Measurements from ENCODE around the gene TBC1D24. TPM values are rescaled to one million over a fixed set of nuclear protein-coding genes. Genes with fewer than 3 reads are reported as not detected.

TBC1D24 gene
- polyA plus RNA-seq, 1 experiment, result 6.0 TPM

GRCh38 chr16:2467528-2468232, 7.2 kb upstream of the TBC1D24 start:
- no peak overlapping the region for H3K27ac ChIP-seq (ENCODE audit: low read depth, low read length)
- no peak for TF ChIP-seq CTCF (IDR thresholded peaks at IDR 0.05; ENCODE audit: low read depth, low read length)
- ChIA-PET CTCF (interaction anchor here (0.8 kb wide), 1 partner anchor 34 kb away, joined by 3 read pairs; no protein-coding TSS in a partner anchor), POLR2A (interaction anchor here (0.6 to 0.7 kb wide), 2 partner anchors 18 to 186 kb away, joined by 3 read pairs; no protein-coding TSS in a partner anchor)
- DNase-seq (ENCODE audit: low read depth, low spot score), result no peak
- no peaks in the 10 kb centered on the region; the same call in 1 of the 2 replicates for H3K9me3 ChIP-seq (ENCODE audit: control insufficient read depth, insufficient read depth, low read length)
- no peaks in the 10 kb centered on the region for H3K27me3 ChIP-seq (ENCODE audit: control insufficient read depth, insufficient read depth, low read length)
- peak overlapping the region; percentile 56 for H3K4me3 ChIP-seq (ENCODE audit: low read depth, low read length)

- no peak for DNase-seq (ENCODE audit: low read depth, low spot score)
- no peak for TF ChIP-seq CTCF (IDR thresholded peaks at IDR 0.05; ENCODE audit: low read depth, low read length)
- POLR2A ChIA-PET, result interaction anchor here (0.6 to 0.7 kb wide), 3 partner anchors 10 to 433 kb away, joined by 3 to 8 read pairs (median 4); no protein-coding TSS in a partner anchor
- CTCF ChIA-PET, result no interaction called here
- Histone ChIP-seq H3K27me3 (ENCODE audit: control insufficient read depth, insufficient read depth, low read length) (no peaks in the 10 kb centered on the region), H3K27ac (ENCODE audit: low read depth, low read length) (no peak overlapping the region), H3K4me3 (ENCODE audit: low read depth, low read length) (peak overlapping the region; percentile 56), H3K9me3 (ENCODE audit: control insufficient read depth, insufficient read depth, low read length) (no peaks in the 10 kb centered on the region; the same call in 1 of the 2 replicates)
These were observed 6.6 kb upstream of the TBC1D24 start for GRCh38 chr16:2468233-2468724.

GRCh38 chr16:2468725-2469398, 6.1 kb upstream of the TBC1D24 start:
- POLR2A ChIA-PET, result interaction anchor here (0.6 to 1.2 kb wide), 4 partner anchors 9 to 433 kb away, joined by 3 to 8 read pairs (median 4); partner anchors contain the start of gene TEDC2
- Histone ChIP-seq H3K9me3 (ENCODE audit: control insufficient read depth, insufficient read depth, low read length) (no peaks in the 10 kb centered on the region; the same call in 1 of the 2 replicates), H3K4me3 (ENCODE audit: low read depth, low read length) (no peak overlapping the region), H3K27ac (ENCODE audit: low read depth, low read length) (no peak overlapping the region), H3K27me3 (ENCODE audit: control insufficient read depth, insufficient read depth, low read length) (no peaks in the 10 kb centered on the region)
- CTCF ChIA-PET, result no interaction called here
- no peak for TF ChIP-seq CTCF (IDR thresholded peaks at IDR 0.05; ENCODE audit: low read depth, low read length)
- DNase-seq (ENCODE audit: low read depth, low spot score), result no peak

- H3K4me3 ChIP-seq (ENCODE audit: low read depth, low read length), result no peak overlapping the region
- no peaks in the 10 kb centered on the region; the same call in 1 of the 2 replicates for H3K9me3 ChIP-seq (ENCODE audit: control insufficient read depth, insufficient read depth, low read length)
- ChIA-PET POLR2A (interaction anchor here (1.1 to 1.2 kb wide), 3 partner anchors 10 to 218 kb away, joined by 3 to 5 read pairs (median 3); partner anchors contain the start of genes ECI1 and TEDC2), CTCF (interaction anchor here (1.3 kb wide), 1 partner anchor 32 kb away, joined by 5 read pairs; no protein-coding TSS in a partner anchor)
- DNase-seq (ENCODE audit: low read depth, low spot score), result no peak
- H3K27me3 ChIP-seq (ENCODE audit: control insufficient read depth, insufficient read depth, low read length), result no peaks in the 10 kb centered on the region
- H3K27ac ChIP-seq (ENCODE audit: low read depth, low read length), result no peak overlapping the region
- TF ChIP-seq CTCF (IDR thresholded peaks at IDR 0.05; ENCODE audit: low read depth, low read length), result no peak
These were observed 5.3 kb upstream of the TBC1D24 start for GRCh38 chr16:2469399-2470233.

Measured in AG04450 (cell line).